ENCODE results near the gene CAT.

Gene CAT

DNA sequence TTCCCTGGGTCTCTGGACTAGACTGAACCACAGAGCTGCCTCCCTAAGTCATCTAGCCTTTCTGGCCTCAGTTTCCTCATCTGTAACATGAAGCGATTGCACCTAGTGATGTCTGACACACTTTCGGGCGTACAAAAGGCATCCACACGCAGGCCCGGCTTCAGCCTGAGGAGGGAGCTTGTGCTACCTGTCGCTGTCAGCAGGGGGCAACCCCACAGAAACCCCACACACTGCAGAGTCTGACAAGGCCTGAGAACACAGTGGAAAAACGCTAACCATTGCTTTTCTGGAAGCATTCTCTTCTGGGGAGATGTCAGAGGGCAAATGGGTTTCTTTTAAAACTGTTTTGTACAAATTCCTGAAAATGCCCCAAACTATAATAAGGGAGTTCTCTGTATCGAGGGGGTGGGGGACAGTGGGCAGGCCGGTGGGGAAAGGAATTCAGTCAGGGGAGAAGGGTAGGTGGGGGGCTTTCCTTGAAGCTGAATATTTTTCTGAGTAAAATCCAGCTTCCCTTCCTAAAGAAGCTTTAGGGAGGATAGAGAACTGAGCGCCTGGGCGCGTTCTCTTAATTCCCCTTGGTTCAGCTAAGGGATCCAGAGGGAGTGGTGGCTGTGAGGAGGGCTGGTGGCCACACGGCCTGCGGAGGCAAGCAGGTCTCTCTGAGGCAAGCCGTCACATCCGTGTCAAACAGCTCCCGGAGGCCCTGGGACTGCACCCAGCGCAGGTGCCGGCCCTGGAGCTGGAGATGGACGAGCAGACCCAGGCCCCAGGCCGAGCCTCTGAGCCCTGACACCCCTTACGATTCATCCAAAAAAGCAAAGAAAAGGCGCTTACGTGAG, 74.3 kb downstream of the CAT start:
- no peaks in the 10 kb centered on the region for H3K9me3 ChIP-seq (ENCODE audit: control insufficient read depth, insufficient read depth, low read length)
- H3K9me2 ChIP-seq (replicated peaks; ENCODE audit: control insufficient read depth, low read length) = no peaks in the 10 kb centered on the region
- TF ChIP-seq, protein P1, sequence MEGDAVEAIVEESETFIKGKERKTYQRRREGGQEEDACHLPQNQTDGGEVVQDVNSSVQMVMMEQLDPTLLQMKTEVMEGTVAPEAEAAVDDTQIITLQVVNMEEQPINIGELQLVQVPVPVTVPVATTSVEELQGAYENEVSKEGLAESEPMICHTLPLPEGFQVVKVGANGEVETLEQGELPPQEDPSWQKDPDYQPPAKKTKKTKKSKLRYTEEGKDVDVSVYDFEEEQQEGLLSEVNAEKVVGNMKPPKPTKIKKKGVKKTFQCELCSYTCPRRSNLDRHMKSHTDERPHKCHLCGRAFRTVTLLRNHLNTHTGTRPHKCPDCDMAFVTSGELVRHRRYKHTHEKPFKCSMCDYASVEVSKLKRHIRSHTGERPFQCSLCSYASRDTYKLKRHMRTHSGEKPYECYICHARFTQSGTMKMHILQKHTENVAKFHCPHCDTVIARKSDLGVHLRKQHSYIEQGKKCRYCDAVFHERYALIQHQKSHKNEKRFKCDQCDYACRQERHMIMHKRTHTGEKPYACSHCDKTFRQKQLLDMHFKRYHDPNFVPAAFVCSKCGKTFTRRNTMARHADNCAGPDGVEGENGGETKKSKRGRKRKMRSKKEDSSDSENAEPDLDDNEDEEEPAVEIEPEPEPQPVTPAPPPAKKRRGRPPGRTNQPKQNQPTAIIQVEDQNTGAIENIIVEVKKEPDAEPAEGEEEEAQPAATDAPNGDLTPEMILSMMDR (IDR thresholded peaks at IDR 0.05; ENCODE audit: low read depth, low read length, poor library complexity, severe bottlenecking) = peak; percentile 92
- TF ChIP-seq EZH2phosphoT487 (IDR thresholded peaks at IDR 0.05; ENCODE audit: borderline replicate concordance, low read length) = no peak
- H4K20me1 ChIP-seq (ENCODE audit: control insufficient read depth, insufficient read depth, low read depth, low read length) = no peaks in the 10 kb centered on the region
- H3K4me2 ChIP-seq (ENCODE audit: low read length) = no peak overlapping the region
- H3K27ac ChIP-seq (ENCODE audit: low read depth, low read length) = no peak overlapping the region
- H3K4me3 ChIP-seq (ENCODE audit: low read length) = no peak overlapping the region
- no peaks in the 10 kb centered on the region for H3F3A ChIP-seq (ENCODE audit: control insufficient read depth, insufficient read depth)
- no peaks in the 10 kb centered on the region for H3K79me2 ChIP-seq (ENCODE audit: control insufficient read depth, low read length)
- no peaks in the 10 kb centered on the region for H3K27me3 ChIP-seq (ENCODE audit: control insufficient read depth, low read length)
- no peaks in the 10 kb centered on the region for H3K4me1 ChIP-seq (ENCODE audit: control insufficient read depth, low read length)
- H3K36me3 ChIP-seq (ENCODE audit: control insufficient read depth, low read length) = no peaks in the 10 kb centered on the region

DNA sequence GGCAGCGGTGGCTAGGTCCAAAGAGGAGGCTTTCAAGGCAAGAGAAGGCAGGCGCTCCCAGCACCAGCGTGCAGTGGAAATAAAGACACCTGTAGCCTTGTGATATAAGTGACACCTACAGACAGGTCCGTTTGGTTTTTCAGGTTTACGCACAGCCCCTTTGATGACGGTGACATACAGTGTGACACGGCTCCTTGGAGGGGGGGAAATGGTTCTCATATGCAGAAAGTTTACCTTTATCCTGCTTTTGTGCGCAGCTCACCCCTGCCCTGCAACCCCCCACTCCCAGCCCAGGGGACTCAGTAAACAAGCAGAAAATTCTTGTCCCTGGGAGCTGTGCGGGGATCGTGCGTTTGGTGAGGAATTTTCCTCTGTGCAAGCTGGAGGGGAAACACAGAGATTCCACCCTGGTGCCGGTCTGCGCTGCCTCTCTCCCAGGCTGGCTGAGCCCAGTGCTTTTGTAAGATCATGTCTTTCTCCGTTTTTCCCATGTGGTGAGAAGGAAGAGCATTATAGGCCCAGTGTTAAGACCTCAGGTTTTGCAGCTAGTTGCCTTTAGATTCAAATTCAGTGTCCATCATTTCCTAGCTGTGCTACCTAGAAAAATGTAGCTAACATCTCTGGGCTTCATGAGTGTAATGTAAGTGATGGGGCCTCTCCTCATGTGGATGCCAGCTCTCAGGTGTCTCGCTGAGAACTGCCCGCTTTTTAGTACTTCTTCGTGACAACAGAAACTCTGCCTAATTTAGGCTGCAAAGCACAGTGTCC, 75.1 kb downstream of the CAT start, which contains the start of gene ELF5:
Gene ELF5, minus strand, starts transcription at position 113 of the 768 bp plus-strand sequence. CDS start 8,045 bp downstream, outside the sequence.
- no peaks in the 10 kb centered on the region for H3K9me3 ChIP-seq (ENCODE audit: control insufficient read depth, insufficient read depth, low read length)
- no peaks in the 10 kb centered on the region for H4K20me1 ChIP-seq (ENCODE audit: control insufficient read depth, insufficient read depth, low read depth, low read length)
- no peaks in the 10 kb centered on the region for H3F3A ChIP-seq (ENCODE audit: control insufficient read depth, insufficient read depth)
- H3K9me2 ChIP-seq (replicated peaks; ENCODE audit: control insufficient read depth, low read length) = no peaks in the 10 kb centered on the region
- H3K79me2 ChIP-seq (ENCODE audit: control insufficient read depth, low read length) = no peaks in the 10 kb centered on the region
- H3K36me3 ChIP-seq (ENCODE audit: control insufficient read depth, low read length) = no peaks in the 10 kb centered on the region
- no peaks in the 10 kb centered on the region for H3K27me3 ChIP-seq (ENCODE audit: control insufficient read depth, low read length)
- no peaks in the 10 kb centered on the region for H3K4me1 ChIP-seq (ENCODE audit: control insufficient read depth, low read length)
- no peak within 1 kb of the TSS for H3K27ac ChIP-seq (ENCODE audit: low read depth, low read length)
- H3K4me3 ChIP-seq (ENCODE audit: low read length) = no peak within 1 kb of the TSS
- H3K4me2 ChIP-seq (ENCODE audit: low read length) = no peak within 1 kb of the TSS
- TF ChIP-seq, protein P1 (IDR thresholded peaks at IDR 0.05; ENCODE audit: low read depth, low read length, poor library complexity, severe bottlenecking) = no peak
- no peak for TF ChIP-seq EZH2phosphoT487 (IDR thresholded peaks at IDR 0.05; ENCODE audit: borderline replicate concordance, low read length)

DNA sequence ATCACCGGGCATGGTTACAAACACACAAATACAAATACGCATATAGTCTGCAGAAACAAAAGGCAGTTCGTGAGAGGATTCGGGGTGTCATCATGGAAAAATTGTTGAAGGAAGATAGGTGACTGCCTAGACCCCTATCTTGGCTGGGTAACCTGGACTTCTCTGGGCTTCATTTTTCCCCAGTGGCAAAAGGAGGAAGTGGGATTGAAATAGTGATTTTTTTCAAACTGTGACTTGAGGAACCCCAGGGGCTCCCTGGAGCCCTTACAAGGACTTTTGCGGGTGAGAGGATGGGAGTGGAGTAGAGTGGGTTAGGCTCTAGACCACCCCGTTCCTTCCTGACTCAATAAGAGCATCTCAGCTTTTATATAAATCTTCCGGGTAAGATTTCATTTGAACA, 75.9 kb downstream of the CAT start:
- TF ChIP-seq EZH2phosphoT487 (IDR thresholded peaks at IDR 0.05; ENCODE audit: borderline replicate concordance, low read length) = no peak
- Histone ChIP-seq H4K20me1 (ENCODE audit: control insufficient read depth, insufficient read depth, low read depth, low read length) (no peaks in the 10 kb centered on the region), H3K36me3 (ENCODE audit: control insufficient read depth, low read length) (no peaks in the 10 kb centered on the region), H3K9me3 (ENCODE audit: control insufficient read depth, insufficient read depth, low read length) (no peaks in the 10 kb centered on the region), H3K27ac (ENCODE audit: low read depth, low read length) (no peak overlapping the region), H3F3A (ENCODE audit: control insufficient read depth, insufficient read depth) (no peaks in the 10 kb centered on the region), H3K79me2 (ENCODE audit: control insufficient read depth, low read length) (no peaks in the 10 kb centered on the region), H3K4me3 (ENCODE audit: low read length) (no peak overlapping the region), H3K4me2 (ENCODE audit: low read length) (no peak overlapping the region), H3K27me3 (ENCODE audit: control insufficient read depth, low read length) (no peaks in the 10 kb centered on the region), H3K9me2 (replicated peaks; ENCODE audit: control insufficient read depth, low read length) (no peaks in the 10 kb centered on the region), H3K4me1 (ENCODE audit: control insufficient read depth, low read length) (no peaks in the 10 kb centered on the region)
